Measurements from ENCODE around the gene ELOA.

ELOA gene

GRCh38 chr1:23709229-23709628, 34.0 kb upstream of the ELOA start:
- Mint-ChIP-seq H3K27ac (peak overlapping the region; percentile 92), H3K4me3 (no peak overlapping the region), H3K4me1 (no peaks in the 10 kb centered on the region), H3K36me3 (ENCODE audit: low read depth) (peaks cover 36% of the 10 kb centered on the region), H3K9me3 (no peaks in the 10 kb centered on the region), H3K27me3 (ENCODE audit: low read depth, poor library complexity) (peaks cover 7% of the 10 kb centered on the region)
- no peak for DNase-seq
- TF ChIP-seq, protein P1, sequence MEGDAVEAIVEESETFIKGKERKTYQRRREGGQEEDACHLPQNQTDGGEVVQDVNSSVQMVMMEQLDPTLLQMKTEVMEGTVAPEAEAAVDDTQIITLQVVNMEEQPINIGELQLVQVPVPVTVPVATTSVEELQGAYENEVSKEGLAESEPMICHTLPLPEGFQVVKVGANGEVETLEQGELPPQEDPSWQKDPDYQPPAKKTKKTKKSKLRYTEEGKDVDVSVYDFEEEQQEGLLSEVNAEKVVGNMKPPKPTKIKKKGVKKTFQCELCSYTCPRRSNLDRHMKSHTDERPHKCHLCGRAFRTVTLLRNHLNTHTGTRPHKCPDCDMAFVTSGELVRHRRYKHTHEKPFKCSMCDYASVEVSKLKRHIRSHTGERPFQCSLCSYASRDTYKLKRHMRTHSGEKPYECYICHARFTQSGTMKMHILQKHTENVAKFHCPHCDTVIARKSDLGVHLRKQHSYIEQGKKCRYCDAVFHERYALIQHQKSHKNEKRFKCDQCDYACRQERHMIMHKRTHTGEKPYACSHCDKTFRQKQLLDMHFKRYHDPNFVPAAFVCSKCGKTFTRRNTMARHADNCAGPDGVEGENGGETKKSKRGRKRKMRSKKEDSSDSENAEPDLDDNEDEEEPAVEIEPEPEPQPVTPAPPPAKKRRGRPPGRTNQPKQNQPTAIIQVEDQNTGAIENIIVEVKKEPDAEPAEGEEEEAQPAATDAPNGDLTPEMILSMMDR (IDR thresholded peaks at IDR 0.05), result no peak

DNA sequence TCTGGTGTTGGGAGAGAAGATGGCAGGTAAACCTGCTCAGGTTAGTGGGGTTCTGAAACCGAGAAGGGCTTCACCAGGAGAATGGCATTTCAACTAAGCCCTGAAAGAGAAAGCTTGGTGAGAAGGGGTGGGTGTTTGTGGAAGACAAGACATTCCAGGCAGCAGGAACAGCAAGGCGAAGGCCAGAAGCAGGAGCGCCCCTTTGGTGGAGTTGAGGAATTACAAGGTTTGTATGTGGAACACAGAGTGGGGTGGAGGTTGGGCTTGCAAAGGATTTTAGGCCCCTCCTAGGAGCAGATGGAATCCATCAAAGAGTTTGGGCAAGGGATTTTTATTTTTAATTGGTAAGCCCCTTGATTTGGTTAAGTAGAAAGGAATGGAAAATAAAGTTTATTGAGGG, 24.8 kb upstream of the ELOA start:
- Mint-ChIP-seq H3K9me3 (no peaks in the 10 kb centered on the region), H3K27me3 (ENCODE audit: low read depth, poor library complexity) (no peaks in the 10 kb centered on the region), H3K4me3 (no peak overlapping the region), H3K4me1 (no peaks in the 10 kb centered on the region), H3K36me3 (ENCODE audit: low read depth) (peaks cover 19% of the 10 kb centered on the region), H3K27ac (no peak overlapping the region)
- TF ChIP-seq, protein P1 (IDR thresholded peaks at IDR 0.05), result peak; percentile 61
- DNase-seq, result peak; percentile 56

- Mint-ChIP-seq H3K27me3 (ENCODE audit: low read depth, poor library complexity) (no peaks in the 10 kb centered on the region), H3K4me3 (no peak overlapping the region), H3K9me3 (no peaks in the 10 kb centered on the region), H3K27ac (no peak overlapping the region), H3K36me3 (ENCODE audit: low read depth) (peaks cover 19% of the 10 kb centered on the region), H3K4me1 (no peaks in the 10 kb centered on the region)
- DNase-seq, result no peak
- TF ChIP-seq, protein P1 (IDR thresholded peaks at IDR 0.05), result no peak
These were observed 24.0 kb upstream of the ELOA start for GRCh38 chr1:23719162-23719820.

DNA sequence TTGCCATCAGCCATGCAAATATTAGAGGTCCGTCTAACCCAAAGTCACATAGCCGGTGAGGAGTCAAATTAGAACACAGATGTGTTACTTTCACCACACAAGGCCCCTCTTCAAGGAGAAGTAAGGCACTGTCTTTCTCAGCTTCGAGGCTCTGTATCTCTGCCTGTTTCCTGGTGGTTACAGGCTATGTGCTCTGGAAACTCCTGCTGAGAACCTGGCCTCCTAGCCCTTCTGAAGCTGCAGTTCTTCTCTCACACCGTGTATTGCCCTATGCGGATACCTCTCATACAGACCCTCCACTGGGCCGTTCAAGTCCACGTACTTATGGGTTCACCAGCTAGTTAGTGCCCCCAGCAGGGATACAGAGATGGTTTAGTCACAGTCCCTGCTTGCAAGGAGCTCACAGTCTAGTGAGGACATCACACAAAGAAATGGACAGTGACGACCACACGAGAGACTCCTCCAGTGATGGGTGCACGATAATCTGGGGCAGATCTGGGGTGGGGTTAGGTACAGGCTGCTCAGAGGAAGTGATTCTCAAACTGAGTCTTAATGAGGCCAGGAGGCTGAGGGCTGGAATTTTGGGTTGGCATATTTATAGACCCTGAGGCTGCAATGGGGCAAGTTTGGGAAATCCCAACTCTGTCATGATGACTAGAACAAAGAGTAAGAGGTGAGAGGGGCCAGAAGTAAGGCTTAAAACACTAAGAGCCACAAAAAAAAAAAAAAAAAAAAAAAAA, 22.8 kb upstream of the ELOA start:
- no peaks in the 10 kb centered on the region for H3K27me3 Mint-ChIP-seq (ENCODE audit: low read depth, poor library complexity)
- H3K36me3 Mint-ChIP-seq (ENCODE audit: low read depth), result peaks cover 15% of the 10 kb centered on the region
- DNase-seq, result no peak
- H3K27ac Mint-ChIP-seq, result peak overlapping the region; percentile 78
- no peak overlapping the region for H3K4me3 Mint-ChIP-seq
- H3K9me3 Mint-ChIP-seq, result no peaks in the 10 kb centered on the region
- TF ChIP-seq, protein P1 (IDR thresholded peaks at IDR 0.05), result no peak
- no peaks in the 10 kb centered on the region for H3K4me1 Mint-ChIP-seq

DNA sequence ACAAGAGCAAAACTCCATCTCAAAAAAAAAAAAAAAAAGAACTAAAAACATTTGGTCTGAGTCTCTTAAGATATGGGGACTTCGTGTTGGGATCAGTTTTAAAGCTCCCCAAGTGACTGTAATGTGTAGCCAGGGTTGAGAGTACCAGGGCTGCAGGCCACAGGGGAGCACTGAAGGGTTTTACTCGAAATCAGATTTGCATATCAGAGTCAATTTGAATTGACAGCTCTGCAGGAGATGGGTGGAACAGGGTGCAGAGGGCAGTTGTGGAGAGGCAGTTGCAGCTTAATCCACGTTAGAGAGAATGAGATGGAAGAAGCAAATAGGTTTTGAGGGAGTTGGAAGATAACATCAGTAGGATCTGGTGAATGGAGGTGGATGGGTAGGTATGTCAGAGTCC, 20.6 kb upstream of the ELOA start:
- Mint-ChIP-seq H3K9me3 (no peaks in the 10 kb centered on the region), H3K4me1 (peaks cover 2% of the 10 kb centered on the region), H3K27ac (peak overlapping the region; percentile 41), H3K27me3 (ENCODE audit: low read depth, poor library complexity) (no peaks in the 10 kb centered on the region), H3K36me3 (ENCODE audit: low read depth) (peaks cover 5% of the 10 kb centered on the region), H3K4me3 (no peak overlapping the region)
- DNase-seq, result no peak
- TF ChIP-seq, protein P1 (IDR thresholded peaks at IDR 0.05), result no peak
